Ectodermal cell (in vitro differentiated cells): ENCODE measurements around the gene OR10H2.
"Not testable (repeated sequence)": the region's sequence is repeated elsewhere in the genome, so short reads cannot be mapped to it uniquely, and the experiment has no call there.

Experiments used
- H3K27ac ChIP-seq: 2 replicates; pipeline ENCODE4 v1.7.0; 2013; ENCODE audit warnings: mild to moderate bottlenecking, low read depth, low read length; ENCODE audit not compliant: insufficient read depth, poor library complexity, severe bottlenecking
- H3K27me3 ChIP-seq: 2 replicates; pipeline ENCODE4 v1.7.0; 2013; ENCODE audit warnings: mild to moderate bottlenecking, low read length; ENCODE audit not compliant: insufficient read depth, control insufficient read depth, poor library complexity, severe bottlenecking
- H3K36me3 ChIP-seq: one replicate; pipeline ENCODE4 v1.7.0; 2013; ENCODE audit warnings: low read length; ENCODE audit not compliant: control insufficient read depth, insufficient read depth
- H3K4me1 ChIP-seq: one replicate; pipeline ENCODE4 v1.7.0; 2013; ENCODE audit warnings: low read length; ENCODE audit not compliant: control insufficient read depth, insufficient read depth
- H3K4me3 ChIP-seq: 2 replicates; pipeline ENCODE4 v1.7.0; 2013; ENCODE audit warnings: low read depth, low read length, control low read depth; ENCODE audit not compliant: insufficient read depth
- H3K9me3 ChIP-seq: 2 replicates; pipeline ENCODE4 v1.7.0; 2013; ENCODE audit warnings: mild to moderate bottlenecking, low read length, moderate library complexity; ENCODE audit not compliant: control insufficient read depth
- WGBS, 2 experiments: methylation state at CpG; one replicate each; pipeline ENCODE4 v1.1.7; 2013; ENCODE audit warnings: missing lambda C conversion rate in 2 of 2; 5-methylcytosine and 5-hydroxymethylcytosine counted together

OR10H2 gene

DNA sequence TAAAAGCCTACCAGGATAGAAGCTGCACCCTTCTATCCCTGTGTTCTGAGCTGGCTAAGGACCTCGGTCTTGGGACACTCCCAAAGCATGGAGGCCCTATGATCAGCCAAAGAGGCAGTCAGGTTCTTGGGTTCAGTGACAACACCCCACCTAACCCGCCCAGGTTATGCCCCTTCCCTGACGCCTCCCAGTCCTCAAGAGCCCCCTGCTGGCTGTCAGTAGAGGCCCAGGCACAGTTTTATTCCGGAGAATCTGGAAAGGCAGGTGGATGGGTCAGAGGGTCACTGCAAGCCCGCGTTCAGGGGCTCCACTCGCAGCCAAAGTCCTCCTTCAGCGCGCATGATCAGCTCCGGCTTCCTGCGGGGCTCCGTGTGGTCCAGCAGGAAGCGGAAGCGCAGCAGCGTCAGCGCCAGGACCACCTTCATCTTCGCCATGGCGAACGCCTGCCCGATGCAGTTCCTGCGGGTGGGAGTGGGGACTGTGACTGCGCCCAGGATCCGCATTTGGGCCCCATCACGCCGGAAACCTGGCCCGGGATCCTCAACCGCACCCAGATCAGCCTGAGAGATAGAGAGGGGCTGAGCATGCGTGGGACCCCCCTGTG is 32.2 kb downstream of the OR10H2 start:
- WGBS, 2 experiments, result 80 to 81% methylated on average over 28 of the region's 28 CpGs

DNA sequence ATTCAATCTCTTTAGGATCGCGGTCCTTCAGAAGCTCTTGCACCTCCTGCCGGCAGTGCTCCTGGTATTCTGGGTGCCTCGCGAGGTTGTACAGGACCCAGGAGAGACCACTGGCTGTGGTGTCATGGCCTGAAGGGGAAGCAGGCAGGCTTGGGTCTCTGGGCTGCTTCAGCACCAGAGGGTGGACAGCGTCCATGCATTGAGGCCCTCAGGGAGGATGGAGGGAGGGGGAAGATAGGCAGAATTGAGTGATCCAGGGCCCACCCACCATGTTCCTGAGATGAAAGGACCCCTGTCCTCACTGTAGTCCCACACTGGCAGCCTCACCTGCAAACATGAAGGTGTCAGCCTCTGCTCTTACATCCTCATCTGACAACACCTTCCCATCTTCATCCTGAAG is 41.8 kb downstream of the OR10H2 start:
- H3K36me3 ChIP-seq, result no peaks in the 10 kb centered on the region
- H3K4me3 ChIP-seq, result no peak overlapping the region
- H3K27ac ChIP-seq, result no peak overlapping the region
- H3K4me1 ChIP-seq, result no peaks in the 10 kb centered on the region
- 81 to 85% methylated on average over 6 of the region's 6 CpGs for WGBS, 2 experiments
- no peaks in the 10 kb centered on the region for H3K27me3 ChIP-seq
- H3K9me3 ChIP-seq, result peaks cover 12% of the 10 kb centered on the region

More for the DNA sequence above, 32.2 kb downstream of the OR10H2 start:
- Histone ChIP-seq H3K27me3 (no peaks in the 10 kb centered on the region), H3K27ac (no peak overlapping the region), H3K9me3 (peaks cover 20% of the 10 kb centered on the region), H3K4me1 (no peaks in the 10 kb centered on the region), H3K36me3 (no peaks in the 10 kb centered on the region), H3K4me3 (no peak overlapping the region)

DNA sequence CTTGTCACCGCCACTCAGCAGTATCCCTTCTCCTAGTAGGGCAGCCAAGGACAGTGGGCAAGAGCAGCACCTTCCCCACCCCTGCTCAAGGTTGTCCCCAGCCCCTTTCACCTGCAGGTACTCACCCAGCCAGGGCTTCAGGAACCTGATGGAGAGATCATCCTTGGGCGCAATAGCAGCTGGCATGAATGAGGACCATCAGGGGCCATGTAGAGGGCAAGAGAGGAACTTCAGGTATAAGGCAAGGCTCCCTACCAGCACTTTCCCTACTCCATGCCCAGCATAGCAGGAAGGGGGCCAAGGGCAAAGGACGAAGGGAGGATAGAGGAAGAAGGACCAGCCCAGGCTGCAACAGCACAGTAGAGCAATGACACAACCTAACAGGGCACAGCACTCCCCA is 46.3 kb downstream of the OR10H2 start:
- H3K4me1 ChIP-seq, H3K27ac ChIP-seq, H3K36me3 ChIP-seq, H3K4me3 ChIP-seq, H3K27me3 ChIP-seq, H3K9me3 ChIP-seq: not testable (repeated sequence)
- WGBS, 2 experiments, result 64 to 71% methylated on average over 3 of the region's 3 CpGs

DNA sequence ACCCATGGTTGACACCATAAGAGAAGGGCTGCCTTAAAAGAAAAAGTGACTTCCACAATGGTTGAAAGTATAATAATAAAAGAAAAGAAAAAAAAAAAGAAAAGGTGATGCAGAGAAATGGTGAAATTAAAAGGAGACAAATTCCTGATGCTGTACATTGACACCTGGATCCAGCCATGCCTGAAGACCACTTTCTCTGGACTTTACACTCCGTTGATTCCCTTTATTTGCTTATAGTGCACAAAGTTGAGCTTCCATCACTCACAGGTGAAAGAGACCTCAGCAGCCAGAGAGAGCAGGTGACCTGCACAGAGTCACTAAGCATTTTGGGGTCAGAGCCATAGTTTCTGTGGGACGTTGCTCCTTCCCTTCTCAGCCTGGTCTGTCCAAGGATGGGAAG is 47.4 kb downstream of the OR10H2 start:
- Histone ChIP-seq H3K36me3 (no peaks in the 10 kb centered on the region), H3K27ac (no peak overlapping the region), H3K4me1 (no peaks in the 10 kb centered on the region), H3K4me3 (no peak overlapping the region), H3K27me3 (no peaks in the 10 kb centered on the region), H3K9me3 (peaks cover 4% of the 10 kb centered on the region)
- 32 to 34% methylated on average over 2 of the region's 2 CpGs for WGBS, 2 experiments

DNA sequence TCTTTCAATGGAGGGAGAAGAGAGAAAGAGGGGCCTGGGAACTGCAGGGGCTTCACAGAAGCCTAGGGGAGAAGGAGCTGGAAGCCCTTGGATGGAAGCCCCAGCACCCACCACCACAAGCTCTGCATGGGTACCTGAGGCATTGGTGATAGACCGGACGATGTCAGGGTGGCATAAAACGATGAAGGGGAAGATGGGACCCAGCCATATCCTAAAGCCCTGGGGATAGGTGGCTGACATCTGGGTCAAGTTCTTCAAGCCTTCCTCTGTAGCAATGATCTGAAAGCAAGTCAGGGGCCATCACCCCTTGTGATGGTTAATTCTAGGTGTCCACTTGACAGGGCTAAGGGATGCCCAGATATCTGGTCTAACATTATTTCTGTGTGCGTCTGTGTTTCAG is 48.4 kb downstream of the OR10H2 start:
- Histone ChIP-seq H3K4me3 (no peak overlapping the region), H3K4me1 (no peaks in the 10 kb centered on the region), H3K9me3 (peaks cover 7% of the 10 kb centered on the region), H3K36me3 (no peaks in the 10 kb centered on the region), H3K27ac (no peak overlapping the region), H3K27me3 (no peaks in the 10 kb centered on the region)
- 81% methylated on average over 4 of the region's 4 CpGs for WGBS, 2 experiments

DNA sequence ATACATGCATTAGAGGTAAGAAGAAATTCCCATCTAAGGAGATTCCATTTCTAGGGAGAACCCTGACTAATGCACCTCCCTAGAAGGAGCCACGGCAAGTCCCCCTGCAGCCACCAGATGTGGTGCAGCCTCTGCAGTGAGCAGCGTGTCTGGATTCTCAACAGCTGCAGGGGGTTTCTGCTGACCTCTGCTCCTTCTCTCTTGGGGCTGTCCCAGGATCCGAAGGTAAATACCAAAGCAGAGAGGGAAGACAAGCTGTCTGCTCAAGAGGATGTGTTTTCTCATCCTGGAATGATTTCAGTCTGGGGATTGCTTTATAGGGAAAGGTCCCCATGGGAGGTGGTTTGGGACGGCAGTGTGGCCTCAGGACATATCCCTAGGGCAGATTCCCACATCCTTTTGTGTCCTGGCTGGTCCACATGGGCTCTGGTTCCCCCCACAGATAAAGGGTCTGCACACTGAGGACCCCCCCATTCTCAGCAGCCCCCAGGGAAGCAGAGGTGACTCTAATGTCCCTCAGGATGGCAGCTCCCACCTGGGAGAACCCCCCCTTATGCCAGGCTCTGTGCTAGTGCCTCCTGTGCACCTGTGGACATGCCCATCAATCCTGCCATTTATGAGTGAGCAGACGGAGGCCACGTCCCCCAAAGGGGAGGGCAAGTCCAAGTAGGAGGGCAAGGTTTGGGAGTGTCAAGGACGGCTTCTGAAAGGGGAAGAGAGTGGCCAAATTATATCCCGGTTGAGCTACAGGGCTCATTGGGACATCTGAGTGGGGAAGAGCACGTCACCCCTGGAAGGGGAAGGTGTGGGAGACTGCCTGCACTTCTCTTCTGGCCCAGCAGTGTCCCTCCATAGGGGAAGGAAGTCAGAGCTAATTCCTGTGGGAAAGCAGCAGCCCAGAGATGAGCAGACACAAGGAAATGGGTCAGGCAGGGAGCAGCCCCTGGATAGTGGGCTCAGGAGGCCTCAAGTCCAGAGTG is 49.5 kb downstream of the OR10H2 start:
- H3K27ac ChIP-seq, result no peak overlapping the region
- H3K4me1 ChIP-seq, result no peaks in the 10 kb centered on the region
- H3K9me3 ChIP-seq, result peaks cover 7% of the 10 kb centered on the region
- no peak overlapping the region for H3K4me3 ChIP-seq
- no peaks in the 10 kb centered on the region for H3K27me3 ChIP-seq
- H3K36me3 ChIP-seq, result no peaks in the 10 kb centered on the region
- whole genome bisulfite sequencing, 2 experiments, result 66% methylated on average over 9 of the region's 9 CpGs
